Duodenal mucosa (tissue), 2 donors: ENCODE results near the gene PDE2A.

Source experiments
- H3K27ac ChIP-seq: one replicate; pipeline ENCODE4 v1.7.0; 2013; ENCODE audit warnings: low read depth, low read length
- H3K27me3 ChIP-seq, 2 donors: one replicate each; pipeline ENCODE4 v1.7.0; 2013; ENCODE audit warnings: low read length in 2 of 2, control low read depth in 1 of 2; ENCODE audit not compliant: insufficient read depth in 2 of 2, control insufficient read depth in 1 of 2
- H3K36me3 ChIP-seq, 2 donors: one replicate each; pipeline ENCODE4 v1.7.0; 2013; ENCODE audit warnings: low read length in 2 of 2, control low read depth in 1 of 2; ENCODE audit not compliant: insufficient read depth in 2 of 2, control insufficient read depth in 1 of 2
- H3K4me1 ChIP-seq, 2 donors: one replicate each; pipeline ENCODE4 v1.7.0; 2013; ENCODE audit warnings: low read length in 2 of 2, control low read depth in 1 of 2; ENCODE audit not compliant: insufficient read depth in 2 of 2, control insufficient read depth in 1 of 2
- H3K4me3 ChIP-seq, 2 donors: one replicate each; pipeline ENCODE4 v1.7.0; 2013; ENCODE audit warnings: low read length in 2 of 2, low read depth in 1 of 2
- H3K9ac ChIP-seq, 2 donors: one replicate each; pipeline ENCODE4 v1.7.0; 2013; ENCODE audit warnings: low read length in 2 of 2, low read depth in 1 of 2
- H3K9me3 ChIP-seq, 2 donors: one replicate each; pipeline ENCODE4 v1.7.0; 2013; ENCODE audit warnings: low read length in 2 of 2, control low read depth in 1 of 2; ENCODE audit not compliant: control insufficient read depth in 1 of 2

The PDE2A gene

DNA sequence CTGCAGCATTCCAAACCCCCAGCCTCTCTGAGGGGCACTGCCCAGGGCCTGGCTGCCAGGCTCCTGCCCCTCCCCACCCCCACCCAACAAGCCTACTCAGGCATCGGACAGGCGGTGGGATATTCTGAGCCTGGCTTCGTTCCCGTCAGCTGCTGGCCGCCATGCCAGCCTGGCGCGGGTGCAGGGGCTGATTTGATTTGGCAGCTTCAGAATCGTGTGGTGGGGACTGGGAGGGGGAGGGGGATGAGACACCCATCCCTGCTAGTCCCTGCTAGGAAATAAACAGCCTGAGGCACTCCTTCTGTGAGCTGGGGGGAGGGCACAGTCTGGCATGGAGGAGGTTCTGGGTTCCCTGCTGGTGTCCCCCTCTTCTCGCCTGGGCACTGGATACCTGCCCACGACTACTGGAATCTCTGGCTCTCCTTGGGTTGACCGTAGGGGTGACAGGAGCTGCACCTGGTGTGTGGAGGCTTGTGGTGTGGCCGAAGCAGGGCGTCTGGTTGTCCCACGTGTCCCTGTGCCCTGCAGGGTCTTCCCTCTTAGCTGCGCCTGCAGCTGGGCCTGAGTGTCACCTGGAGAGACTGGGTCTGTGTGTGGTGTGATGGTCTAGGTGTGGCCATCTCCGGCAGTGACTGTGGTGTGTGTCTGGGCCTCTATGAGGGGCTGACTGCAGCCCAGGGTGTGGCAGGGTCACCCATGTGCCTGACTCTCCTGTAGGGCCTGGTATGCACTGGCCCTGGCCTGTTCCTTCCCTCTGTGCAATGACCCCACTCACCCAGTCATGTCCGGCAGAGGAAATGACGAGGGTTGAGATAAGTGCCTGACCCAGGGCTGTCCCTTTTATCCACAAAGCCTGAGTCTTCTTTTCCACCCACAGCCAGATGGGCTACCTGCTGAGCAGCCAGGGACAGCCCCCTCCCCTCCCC lies 42.2 kb downstream of the PDE2A start:
- Histone ChIP-seq H3K4me3 (no peak overlapping the region), H3K9ac (no peak overlapping the region), H3K4me1 (peaks cover 0 to 6% of the 10 kb centered on the region in 2 donors), H3K27ac (no peak overlapping the region), H3K36me3 (no peaks in the 10 kb centered on the region), H3K27me3 (peaks cover 0 to 9% of the 10 kb centered on the region in 2 donors), H3K9me3 (no peaks in the 10 kb centered on the region)

DNA sequence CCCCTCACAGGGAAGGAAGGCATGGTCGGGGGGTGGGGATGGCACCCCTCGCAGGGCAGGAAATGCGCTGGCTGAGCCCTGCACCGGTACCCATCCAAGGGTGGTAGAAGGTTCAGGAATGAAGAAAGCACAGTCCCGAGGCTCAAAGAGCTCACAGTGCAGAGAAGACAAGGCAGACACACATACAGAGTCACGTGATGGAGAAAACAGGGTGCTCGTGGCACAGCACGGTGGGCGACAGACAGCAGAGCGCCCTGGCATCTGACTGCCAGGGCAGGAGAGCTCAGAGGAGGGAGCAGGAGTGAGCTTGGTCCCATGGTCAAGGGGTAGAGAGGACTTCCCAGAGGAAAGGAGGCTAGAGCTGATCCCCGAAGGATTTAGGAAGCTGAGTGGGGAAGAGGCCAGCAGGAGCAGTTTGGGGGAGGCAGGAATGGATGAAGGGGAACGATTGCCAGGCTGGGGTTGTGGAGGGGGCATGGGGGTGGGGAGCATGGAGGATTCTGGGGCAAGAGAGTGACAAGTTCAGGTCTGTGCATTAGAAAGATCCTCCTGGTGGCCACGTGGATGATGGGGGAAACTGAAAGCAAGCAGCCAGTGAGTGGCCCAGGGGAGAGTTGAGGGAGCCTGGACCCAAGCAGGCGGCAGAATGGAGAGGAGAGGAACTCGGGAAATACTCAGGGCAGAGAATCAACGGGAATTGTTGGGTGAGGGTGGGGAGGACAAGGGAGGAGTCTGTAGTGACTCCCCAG lies 43.9 kb downstream of the PDE2A start:
- no peak overlapping the region for H3K4me3 ChIP-seq
- H3K27ac ChIP-seq: no peak overlapping the region
- H3K27me3 ChIP-seq: peaks cover 0 to 1% of the 10 kb centered on the region in 2 donors
- H3K9me3 ChIP-seq: no peaks in the 10 kb centered on the region
- H3K4me1 ChIP-seq: peaks cover 4 to 20% of the 10 kb centered on the region in 2 donors
- no peaks in the 10 kb centered on the region for H3K36me3 ChIP-seq
- no peak overlapping the region for H3K9ac ChIP-seq

DNA sequence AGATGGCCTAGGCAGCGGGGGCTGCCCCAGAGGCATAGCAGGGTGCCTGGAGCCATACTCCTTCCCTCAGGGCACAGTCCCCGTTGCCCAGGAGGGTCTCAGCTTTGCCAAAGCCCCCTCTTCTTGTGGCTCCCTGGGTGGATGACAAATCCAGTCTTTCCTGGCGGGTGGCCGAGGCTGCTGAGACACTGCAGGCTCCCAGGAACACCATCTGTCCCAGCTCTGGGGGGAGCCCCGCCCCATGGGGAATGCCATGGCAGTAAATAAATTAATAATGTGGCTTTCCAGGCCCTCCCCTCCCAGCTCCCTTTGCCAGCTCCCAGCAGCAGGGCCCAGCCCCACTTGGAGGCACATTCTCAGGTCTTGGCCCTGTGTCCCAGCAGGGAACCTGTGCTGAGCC lies 45.0 kb downstream of the PDE2A start:
- Histone ChIP-seq H3K9me3 (no peaks in the 10 kb centered on the region), H3K36me3 (no peaks in the 10 kb centered on the region), H3K27ac (no peak overlapping the region), H3K9ac (no peak overlapping the region), H3K4me3 (no peak overlapping the region), H3K4me1 (peaks cover 6 to 23% of the 10 kb centered on the region in 2 donors), H3K27me3 (no peaks in the 10 kb centered on the region)

DNA sequence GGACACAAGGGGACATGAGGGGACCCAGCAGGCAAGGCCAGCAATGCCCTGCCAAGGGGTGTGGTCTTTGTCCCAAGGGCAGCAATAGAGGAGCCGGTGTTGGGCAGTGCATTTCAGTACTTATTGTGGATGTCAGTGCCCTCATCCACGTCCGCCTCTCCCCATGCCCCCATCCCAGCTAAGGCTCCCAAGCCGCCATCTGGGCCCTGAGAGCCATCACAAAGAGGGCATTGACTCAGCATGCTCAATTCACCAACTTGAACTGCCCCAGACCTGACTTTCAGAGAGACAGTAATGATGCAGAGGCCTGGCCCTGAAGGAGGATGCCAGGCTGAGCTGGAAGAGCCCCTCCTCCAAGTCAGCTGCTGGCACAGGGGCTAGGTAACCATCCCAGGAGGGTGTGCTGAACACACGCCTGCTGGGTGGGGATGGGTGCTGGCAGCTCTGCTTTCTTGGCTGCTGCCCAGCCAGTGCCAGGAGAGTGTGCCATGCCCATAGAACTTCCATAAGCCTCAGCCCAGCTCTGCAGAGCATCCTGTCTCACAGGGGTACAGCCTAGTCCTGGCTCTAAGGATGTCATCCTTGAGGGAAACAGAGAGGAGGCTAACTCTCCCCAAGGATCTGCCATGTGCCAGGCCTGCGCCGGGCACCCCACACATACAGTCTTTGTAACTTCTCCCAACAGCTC lies 46.5 kb downstream of the PDE2A start:
- no peak overlapping the region for H3K9ac ChIP-seq
- H3K4me3 ChIP-seq: no peak overlapping the region
- H3K27ac ChIP-seq: no peak overlapping the region

DNA sequence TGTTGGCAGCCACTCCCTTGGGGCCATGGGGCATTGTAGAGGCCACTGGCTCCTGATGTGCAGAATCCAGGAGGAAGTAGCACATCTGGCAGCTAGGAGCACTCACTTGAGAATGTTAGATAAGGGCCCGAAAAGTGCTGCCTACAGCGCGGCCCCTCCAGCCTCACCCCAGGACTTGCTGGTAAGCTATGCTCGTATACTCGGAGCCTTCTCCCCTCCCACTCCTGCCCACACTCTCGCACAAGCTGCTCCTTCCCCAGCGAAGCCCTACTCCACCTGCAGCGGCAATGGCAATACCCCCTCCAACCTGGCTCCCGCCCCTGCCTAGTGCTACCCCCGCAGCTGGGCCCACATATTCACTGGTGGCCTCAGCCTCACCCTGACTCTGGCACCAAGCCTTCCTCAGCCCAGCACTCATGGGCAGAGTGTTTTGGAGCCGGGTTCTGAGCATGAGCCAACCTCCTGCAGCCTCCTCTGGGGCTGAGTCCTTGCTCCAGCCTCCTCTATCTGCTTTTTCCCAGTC lies 47.7 kb downstream of the PDE2A start:
- H3K9me3 ChIP-seq: no peaks in the 10 kb centered on the region
- peaks cover 0 to 4% of the 10 kb centered on the region in 2 donors for H3K27me3 ChIP-seq
- no peaks in the 10 kb centered on the region for H3K36me3 ChIP-seq
- H3K4me3 ChIP-seq: no peak overlapping the region
- no peak overlapping the region for H3K9ac ChIP-seq
- peak overlapping the region; percentile 23 for H3K27ac ChIP-seq
- peaks cover 6 to 23% of the 10 kb centered on the region in 2 donors for H3K4me1 ChIP-seq

More for the DNA sequence above, 46.5 kb downstream of the PDE2A start:
- peaks cover 6 to 23% of the 10 kb centered on the region in 2 donors for H3K4me1 ChIP-seq
- H3K9me3 ChIP-seq: no peaks in the 10 kb centered on the region
- H3K36me3 ChIP-seq: no peaks in the 10 kb centered on the region
- H3K27me3 ChIP-seq: peaks cover 0 to 4% of the 10 kb centered on the region in 2 donors

DNA sequence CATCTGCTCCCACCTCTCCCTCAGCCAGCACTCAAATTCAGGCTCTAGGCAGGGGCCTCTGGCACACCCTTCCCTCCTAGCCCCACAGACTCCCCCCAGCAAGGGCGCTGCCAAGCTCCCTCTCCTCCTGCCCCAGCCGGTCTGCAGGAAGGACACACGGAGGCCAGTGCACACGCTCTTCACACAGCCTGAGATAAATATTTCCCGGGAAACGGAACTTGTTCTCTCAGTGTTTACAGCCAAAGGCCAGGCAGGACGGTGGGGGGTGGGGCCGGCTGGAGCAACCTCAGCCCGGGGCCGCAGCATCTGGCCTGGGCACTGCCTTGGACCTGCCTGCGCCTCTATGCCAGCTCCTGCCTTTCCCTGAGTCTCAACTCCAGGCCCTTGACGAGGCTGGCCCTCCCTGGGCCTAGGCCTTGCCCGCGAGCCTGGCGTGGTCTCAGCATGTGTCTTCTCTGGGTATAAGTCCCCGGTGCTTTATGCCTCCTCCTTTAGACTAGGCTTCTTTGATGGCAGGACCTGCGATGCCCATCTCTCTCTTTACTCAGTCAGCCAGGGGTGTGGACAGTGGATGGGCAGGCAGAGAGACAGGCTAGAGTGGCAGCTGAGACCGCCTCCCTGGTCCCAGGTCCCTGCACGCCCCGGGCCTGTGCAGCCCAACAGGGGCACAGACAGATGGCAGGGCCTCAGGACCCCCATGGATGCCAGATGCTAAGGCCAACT lies 48.4 kb downstream of the PDE2A start:
- H3K4me3 ChIP-seq: no peak overlapping the region
- H3K9me3 ChIP-seq: no peaks in the 10 kb centered on the region
- no peaks in the 10 kb centered on the region for H3K36me3 ChIP-seq
- H3K4me1 ChIP-seq: peaks cover 6 to 26% of the 10 kb centered on the region in 2 donors
- H3K27ac ChIP-seq: peak overlapping the region; percentile 70
- H3K27me3 ChIP-seq: peaks cover 0 to 4% of the 10 kb centered on the region in 2 donors
- H3K9ac ChIP-seq: peak overlapping the region in 1 of 2 donors; percentile 47

DNA sequence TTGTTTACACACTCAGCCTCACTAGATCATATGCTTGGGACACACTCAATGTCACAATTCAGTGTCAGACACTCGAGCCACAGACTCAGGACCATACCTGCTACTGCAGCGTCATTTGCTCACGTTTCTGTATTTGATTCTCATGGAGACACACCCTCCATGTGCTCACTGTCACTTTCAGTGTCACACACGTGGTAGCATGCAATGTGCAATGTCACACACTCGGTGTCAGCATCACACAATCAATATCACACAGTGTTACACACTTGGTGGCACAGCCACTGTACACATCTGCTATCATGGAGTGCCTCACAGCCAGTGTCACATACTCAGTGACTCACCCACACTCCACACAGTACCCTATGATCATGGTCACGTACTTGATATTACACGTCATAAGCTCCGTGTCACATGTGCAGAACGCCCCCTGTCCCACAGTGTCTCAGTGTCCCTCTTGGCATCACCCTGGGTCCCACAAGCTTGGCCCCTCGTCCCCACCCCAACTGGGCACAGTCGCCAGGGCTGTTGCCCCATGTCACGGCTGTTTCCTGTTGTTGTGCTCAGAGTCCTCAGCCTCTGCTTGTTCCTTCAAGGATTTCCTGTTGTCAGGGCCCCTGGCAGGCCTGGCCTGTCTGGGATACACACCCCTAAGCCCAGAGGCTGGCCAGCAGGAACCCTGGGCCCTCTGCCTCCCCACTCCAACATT lies 49.6 kb downstream of the PDE2A start:
- Histone ChIP-seq H3K9ac (peak overlapping the region in 1 of 2 donors; percentile 13), H3K36me3 (no peaks in the 10 kb centered on the region), H3K27ac (peak overlapping the region; percentile 70), H3K4me1 (peaks cover 6 to 26% of the 10 kb centered on the region in 2 donors), H3K4me3 (no peak overlapping the region), H3K27me3 (peaks cover 0 to 4% of the 10 kb centered on the region in 2 donors), H3K9me3 (no peaks in the 10 kb centered on the region)

DNA sequence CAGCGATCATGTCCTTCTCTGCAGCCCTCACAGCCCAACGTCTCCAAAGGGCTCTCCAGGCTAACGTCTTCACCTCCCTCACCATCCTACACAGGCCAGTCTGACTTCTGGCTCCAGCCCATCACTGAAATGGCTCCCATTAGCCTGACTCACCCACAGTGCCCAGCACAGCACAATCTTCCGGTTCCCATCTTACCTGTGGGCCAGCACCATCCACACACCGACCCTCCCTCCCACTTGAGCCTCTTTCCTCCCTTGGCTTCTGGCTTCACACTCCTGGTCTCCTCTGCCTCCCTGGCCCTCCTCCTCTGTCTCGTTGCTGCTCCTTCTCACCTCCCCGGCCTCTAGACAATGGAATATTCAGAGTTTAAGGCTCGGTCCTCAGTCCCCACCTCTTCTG lies 51.2 kb downstream of the PDE2A start:
- Histone ChIP-seq H3K27ac (no peak overlapping the region), H3K9ac (no peak overlapping the region), H3K36me3 (no peaks in the 10 kb centered on the region), H3K4me1 (peaks cover 6 to 20% of the 10 kb centered on the region in 2 donors), H3K4me3 (no peak overlapping the region), H3K27me3 (peaks cover 0 to 4% of the 10 kb centered on the region in 2 donors), H3K9me3 (no peaks in the 10 kb centered on the region)
